ENCODE results near the gene S100A6.
"Not testable (repeated sequence)": the region's sequence is repeated elsewhere in the genome, so short reads cannot be mapped to it uniquely, and the experiment has no call there.

S100A6 gene

DNA sequence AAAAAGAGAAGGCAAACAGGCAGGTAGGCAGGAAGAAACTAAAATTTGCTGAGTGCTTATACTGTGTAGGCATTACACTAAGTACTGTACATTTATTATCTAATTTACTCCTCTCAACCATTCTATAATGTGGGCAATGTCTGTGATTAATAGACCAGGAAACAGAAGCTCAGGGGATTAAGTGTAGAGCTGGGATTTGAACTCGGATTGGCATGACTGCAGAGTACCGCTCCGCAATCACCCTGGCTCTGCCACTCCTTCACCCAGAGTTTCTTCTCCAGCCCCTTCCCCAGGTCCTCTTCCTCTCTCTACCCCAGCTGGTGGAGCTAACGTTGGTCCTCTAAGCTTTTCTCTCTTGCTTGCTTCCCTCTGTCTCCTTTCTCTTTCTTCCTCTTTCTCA, 41.3 kb upstream of the S100A6 start:
- TF ChIP-seq, protein P1, sequence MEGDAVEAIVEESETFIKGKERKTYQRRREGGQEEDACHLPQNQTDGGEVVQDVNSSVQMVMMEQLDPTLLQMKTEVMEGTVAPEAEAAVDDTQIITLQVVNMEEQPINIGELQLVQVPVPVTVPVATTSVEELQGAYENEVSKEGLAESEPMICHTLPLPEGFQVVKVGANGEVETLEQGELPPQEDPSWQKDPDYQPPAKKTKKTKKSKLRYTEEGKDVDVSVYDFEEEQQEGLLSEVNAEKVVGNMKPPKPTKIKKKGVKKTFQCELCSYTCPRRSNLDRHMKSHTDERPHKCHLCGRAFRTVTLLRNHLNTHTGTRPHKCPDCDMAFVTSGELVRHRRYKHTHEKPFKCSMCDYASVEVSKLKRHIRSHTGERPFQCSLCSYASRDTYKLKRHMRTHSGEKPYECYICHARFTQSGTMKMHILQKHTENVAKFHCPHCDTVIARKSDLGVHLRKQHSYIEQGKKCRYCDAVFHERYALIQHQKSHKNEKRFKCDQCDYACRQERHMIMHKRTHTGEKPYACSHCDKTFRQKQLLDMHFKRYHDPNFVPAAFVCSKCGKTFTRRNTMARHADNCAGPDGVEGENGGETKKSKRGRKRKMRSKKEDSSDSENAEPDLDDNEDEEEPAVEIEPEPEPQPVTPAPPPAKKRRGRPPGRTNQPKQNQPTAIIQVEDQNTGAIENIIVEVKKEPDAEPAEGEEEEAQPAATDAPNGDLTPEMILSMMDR (conservative IDR thresholded peaks at IDR 0.05; ENCODE audit: low read depth, low read length): no peak
- no peak for DNase-seq (ENCODE audit: low read depth)
- H3K4me3 ChIP-seq (ENCODE audit: low read depth, low read length): no peak overlapping the region

DNA sequence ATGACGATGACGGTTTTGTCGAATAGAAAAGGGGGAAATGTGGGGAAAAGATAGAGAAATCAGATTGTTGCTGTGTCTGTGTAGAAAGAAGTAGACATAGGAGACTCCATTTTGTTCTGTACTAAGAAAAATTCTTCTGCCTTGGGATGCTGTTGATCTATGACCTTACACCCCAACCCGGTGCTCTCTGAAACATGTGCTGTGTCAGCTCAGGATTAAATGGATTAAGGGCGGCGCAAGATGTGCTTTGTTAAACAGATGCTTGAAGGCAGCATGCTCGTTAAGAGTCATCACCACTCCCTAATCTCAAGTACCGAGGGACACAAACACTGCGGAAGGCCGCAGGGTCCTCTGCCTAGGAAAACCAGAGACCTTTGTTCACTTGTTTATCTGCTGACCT, 39.7 kb upstream of the S100A6 start:
- DNase-seq (ENCODE audit: low read depth); H3K4me3 ChIP-seq (ENCODE audit: low read depth, low read length): not testable (repeated sequence)

GRCh38 chr1:153575081-153575491, 39.3 kb upstream of the S100A6 start:
- not testable (repeated sequence) for DNase-seq (ENCODE audit: low read depth); H3K4me3 ChIP-seq (ENCODE audit: low read depth, low read length)

DNA sequence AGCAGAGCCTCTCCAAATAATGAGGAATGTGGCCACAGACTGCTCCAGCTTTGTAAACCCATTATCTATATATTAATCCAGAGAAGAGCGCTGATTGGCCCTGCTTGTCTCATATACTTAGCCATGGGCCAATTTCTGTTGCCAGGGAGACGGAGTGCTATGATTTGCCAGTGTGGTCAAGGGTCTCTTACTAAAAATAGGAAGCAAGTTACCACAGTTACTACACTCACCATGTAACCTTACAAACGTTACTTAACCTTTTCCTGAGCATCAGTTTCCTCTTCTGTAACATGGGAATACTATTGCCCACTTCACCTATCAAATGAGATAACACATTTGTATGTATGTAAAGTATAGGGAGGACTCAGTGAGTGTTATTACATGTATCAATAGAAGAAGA, 37.6 kb upstream of the S100A6 start:
- no peak overlapping the region for H3K4me3 ChIP-seq (ENCODE audit: low read depth, low read length)
- TF ChIP-seq, protein P1 (conservative IDR thresholded peaks at IDR 0.05; ENCODE audit: low read depth, low read length): no peak
- peak; percentile 53 for DNase-seq (ENCODE audit: low read depth)

GRCh38 chr1:153572569-153573015, 36.8 kb upstream of the S100A6 start:
- TF ChIP-seq, protein P1 (conservative IDR thresholded peaks at IDR 0.05; ENCODE audit: low read depth, low read length): peak; percentile 96
- no peak overlapping the region for H3K4me3 ChIP-seq (ENCODE audit: low read depth, low read length)
- DNase-seq (ENCODE audit: low read depth): peak; percentile 85

DNA sequence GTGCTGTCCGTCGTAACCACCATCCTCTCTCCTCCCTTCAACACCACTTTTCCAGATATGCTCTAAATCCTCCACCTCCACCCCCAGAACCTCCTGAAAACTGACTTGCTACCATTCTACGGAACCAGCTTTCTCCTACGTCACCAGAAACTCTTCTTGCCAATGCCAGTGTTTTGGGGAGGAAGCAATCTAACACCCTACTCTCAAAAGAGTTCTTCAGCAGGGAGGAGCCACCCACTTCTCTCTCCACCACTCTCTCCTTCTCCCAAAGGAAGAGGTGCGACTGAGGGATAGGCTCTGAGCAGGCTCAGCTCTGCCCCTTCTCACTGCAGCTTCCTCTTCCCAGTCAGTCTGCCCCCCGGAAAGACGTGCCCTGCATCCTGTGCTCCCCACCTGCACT, 35.9 kb upstream of the S100A6 start:
- DNase-seq (ENCODE audit: low read depth): no peak
- H3K4me3 ChIP-seq (ENCODE audit: low read depth, low read length): no peak overlapping the region
- TF ChIP-seq, protein P1 (conservative IDR thresholded peaks at IDR 0.05; ENCODE audit: low read depth, low read length): no peak

GRCh38 chr1:153570874-153571273, 35.1 kb upstream of the S100A6 start:
- no peak for DNase-seq (ENCODE audit: low read depth)
- TF ChIP-seq, protein P1 (conservative IDR thresholded peaks at IDR 0.05; ENCODE audit: low read depth, low read length): no peak

DNA sequence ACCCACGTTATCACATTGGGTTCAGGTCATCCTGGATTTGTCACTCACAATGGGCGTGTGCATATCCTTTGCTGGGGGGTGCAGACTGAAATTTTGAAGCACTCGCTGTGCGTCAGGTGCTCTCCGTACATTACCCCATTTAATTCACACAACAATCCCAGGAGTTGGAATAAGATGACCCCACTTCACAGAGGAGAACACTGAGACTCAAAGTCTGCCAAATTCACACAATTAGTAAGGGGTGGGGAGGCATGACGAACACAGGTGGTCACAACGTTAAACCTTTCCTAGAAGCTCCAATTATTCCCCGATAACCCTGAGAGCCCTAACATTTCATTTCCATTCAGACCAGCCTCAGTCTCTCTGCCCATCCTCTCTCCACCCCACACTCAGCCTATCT, 33.7 kb upstream of the S100A6 start:
- no peak for DNase-seq (ENCODE audit: low read depth)
- no peak overlapping the region for H3K4me3 ChIP-seq (ENCODE audit: low read depth, low read length)
- TF ChIP-seq, protein P1 (conservative IDR thresholded peaks at IDR 0.05; ENCODE audit: low read depth, low read length): no peak

More at GRCh38 chr1:153570874-153571273, 35.1 kb upstream of the S100A6 start:
- H3K4me3 ChIP-seq (ENCODE audit: low read depth, low read length): no peak overlapping the region
